NCI-H2107 treated with DMSO at 0.1 percent for 48 hours (cell line): ENCODE measurements around the gene GLT8D1.
A peak's percentile ranks its signal among the peaks of the same experiment; 100 is the strongest.

Source experiments
- DNase-seq: peaks from one replicate; lab custom pipeline; 2025; ENCODE audit not compliant: unreplicated experiment; lab: John Stamatoyannopoulos, UW

Gene GLT8D1

DNA sequence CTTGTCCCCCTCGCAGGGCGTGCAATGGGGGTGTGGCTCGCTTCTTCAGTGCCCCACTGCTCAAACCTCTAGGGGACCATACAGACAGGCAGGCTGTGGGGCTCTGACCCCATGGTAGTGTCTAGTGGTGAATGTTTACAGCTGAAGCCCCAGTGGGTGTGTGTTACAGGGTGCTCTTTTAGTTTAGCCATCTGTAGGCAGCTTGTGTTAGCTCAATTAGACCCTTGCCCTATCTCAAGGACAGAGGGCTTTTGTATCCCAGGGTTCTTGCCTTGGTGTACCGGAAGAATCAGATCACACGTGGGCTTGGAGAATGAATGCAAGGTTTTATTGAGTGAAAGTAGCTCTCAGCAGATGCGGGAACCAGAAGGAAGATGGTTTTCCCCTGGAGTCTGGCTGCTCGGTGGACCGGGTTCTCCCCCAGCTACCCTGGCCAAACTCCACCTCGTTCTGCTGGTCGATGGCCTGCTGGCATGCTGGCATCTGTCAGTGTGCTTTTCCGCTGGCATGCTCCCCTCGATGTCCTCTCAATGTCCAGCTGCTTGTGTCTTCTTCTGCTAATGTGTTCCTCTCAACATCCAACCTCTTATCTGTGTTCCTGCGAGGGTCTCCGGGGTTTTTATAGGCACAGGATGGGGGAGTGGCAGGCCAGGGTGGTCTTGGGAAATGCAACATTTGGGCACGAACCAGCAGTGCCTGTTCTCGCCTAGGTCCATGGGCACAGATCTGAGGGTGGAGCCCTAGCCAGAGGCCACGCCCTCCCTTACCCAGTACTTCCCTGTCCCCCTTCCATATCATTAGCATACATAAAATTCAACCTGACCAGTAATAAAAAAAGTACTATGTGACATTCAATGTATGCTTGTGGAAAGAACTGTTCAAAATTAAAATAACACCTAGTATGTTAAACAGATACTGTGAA, 7.0 kb upstream of the GLT8D1 start:
- no peak for DNase-seq

GRCh38 chr3:52710512-52710911, 4.9 kb upstream of the GLT8D1 start:
- no peak for DNase-seq

DNA sequence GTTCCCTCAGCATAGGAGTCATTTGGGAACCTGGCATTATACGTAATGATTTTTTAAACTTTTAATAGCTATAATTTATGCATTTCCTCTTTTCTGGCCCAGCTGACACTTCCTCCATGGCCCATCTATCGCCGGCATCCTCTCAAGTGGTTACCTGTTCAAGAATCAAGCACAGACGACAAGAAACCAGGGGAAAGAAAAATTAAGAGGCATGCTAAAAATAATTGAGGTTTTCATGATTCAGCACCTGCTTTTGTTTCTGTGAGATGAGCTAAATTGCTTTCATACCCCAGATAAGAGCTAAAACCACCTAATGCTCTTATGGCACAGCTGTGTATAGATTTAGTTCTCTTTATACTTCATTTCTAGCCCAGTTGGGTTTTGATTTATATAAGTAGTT, 2.0 kb upstream of the GLT8D1 start:
- no peak for DNase-seq

DNA sequence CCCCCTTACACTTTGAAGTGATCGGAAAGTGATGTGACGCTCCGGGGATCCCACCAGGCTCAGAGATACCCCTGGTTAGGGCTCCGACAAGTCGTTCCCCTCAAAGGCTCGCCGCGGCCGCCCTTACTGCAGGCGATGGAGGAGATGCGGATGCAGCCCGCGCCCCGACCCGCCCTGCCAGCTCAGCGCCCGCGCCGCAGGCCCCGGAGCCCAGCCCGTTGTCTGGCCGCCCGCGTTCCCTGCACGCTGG, 228 bp downstream of the GLT8D1 start:
- no peak for DNase-seq

- DNase-seq: no peak
Observed at GRCh38 chr3:52704611-52705437, 767 bp downstream of the GLT8D1 start.

DNA sequence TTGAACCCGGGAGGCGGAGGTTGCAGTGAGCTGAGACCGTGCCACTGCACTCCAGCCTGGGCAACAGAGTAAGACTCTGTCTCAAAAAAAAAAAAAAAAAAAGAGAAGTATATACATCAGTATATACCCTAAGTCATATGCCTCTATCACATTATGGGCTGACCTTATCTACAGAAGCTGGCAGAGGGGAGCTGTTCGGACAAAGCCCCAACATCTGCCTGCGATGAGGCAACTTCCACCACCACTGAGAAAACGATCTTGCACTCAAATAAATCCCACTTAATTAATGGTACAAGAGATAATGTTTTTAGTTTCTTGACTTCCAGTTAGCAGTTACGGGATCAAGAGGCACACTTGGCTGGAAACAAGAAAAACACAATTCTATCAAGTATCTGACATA, 2.2 kb downstream of the GLT8D1 start:
- no peak for DNase-seq

- no peak for DNase-seq
Observed at GRCh38 chr3:52697632-52697965, 8.0 kb downstream of the GLT8D1 start.

GRCh38 chr3:52696830-52697631, 8.6 kb downstream of the GLT8D1 start:
- DNase-seq: no peak

- DNase-seq: no peak
Observed at GRCh38 chr3:52695798-52696671, 9.6 kb downstream of the GLT8D1 start.

- no peak for DNase-seq
Observed at GRCh38 chr3:52694528-52695189, 10.9 kb downstream of the GLT8D1 start.

GRCh38 chr3:52693071-52693470, 12.5 kb downstream of the GLT8D1 start:
- DNase-seq: no peak

GRCh38 chr3:52690560-52690959, 15.0 kb downstream of the GLT8D1 start:
- no peak for DNase-seq

GRCh38 chr3:52689151-52689550, 16.4 kb downstream of the GLT8D1 start:
- no peak for DNase-seq

DNA sequence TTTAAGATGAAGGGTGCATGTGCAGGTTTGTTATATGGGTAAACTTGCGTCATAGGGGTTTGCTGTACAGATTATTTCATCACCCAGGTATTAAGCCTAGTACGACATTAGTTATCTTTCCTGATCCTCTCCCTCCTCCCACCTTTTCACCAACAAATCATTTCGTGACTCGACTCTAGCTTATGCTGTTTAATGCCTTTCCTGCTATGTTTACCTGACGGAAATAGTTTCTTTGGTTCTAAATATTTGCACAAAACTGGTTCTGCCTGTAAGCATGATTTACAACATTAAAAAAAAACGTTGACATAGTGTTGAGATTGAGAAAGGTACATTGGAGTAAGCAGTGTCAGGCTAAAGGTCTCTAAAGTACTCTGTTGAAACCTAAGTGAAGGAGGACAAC, 17.3 kb downstream of the GLT8D1 start:
- DNase-seq: no peak

- DNase-seq: peak; percentile 18
Observed at GRCh38 chr3:52685709-52686691, 19.6 kb downstream of the GLT8D1 start, which contains the start of the genes GNL3 and PBRM1. GNL3 (plus strand) TSS chr3:52686032; CDS start chr3:52686093, 61 bp downstream. PBRM1 (minus strand) TSS chr3:52685913.

GRCh38 chr3:52685285-52685708, 20.3 kb downstream of the GLT8D1 start:
- peak; percentile 14 for DNase-seq

DNA sequence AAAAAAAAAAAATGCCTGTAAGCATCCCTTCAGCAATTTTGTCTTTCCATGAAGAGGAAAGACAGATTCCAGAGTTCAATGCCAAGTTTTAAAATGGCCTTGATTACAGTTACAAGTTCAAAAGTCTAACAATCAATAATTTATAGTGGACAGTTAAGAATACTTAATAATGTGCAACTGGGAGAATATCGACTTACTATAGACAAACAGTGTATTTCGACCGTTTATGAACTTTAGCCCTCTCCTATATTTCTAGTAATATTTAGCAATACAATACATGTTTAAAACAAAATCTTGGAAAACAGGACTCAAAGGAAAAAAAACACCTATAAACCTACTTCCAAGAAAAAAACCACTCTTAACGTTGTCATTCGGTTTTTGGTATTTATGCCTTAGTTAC, 21.4 kb downstream of the GLT8D1 start:
- DNase-seq: no peak

GRCh38 chr3:52683611-52684010, 22.0 kb downstream of the GLT8D1 start:
- no peak for DNase-seq

- DNase-seq: no peak
Observed at GRCh38 chr3:52682016-52682415, 23.6 kb downstream of the GLT8D1 start.
